Cardiac muscle cell (in vitro differentiated cells and primary cell): ENCODE data around the gene ALK. TPM values are rescaled to one million over a fixed set of nuclear protein-coding genes. Genes with fewer than 3 reads are reported as not detected.

Source experiments
- DNase-seq, 2 donors: peaks; one replicate each; pipeline versions ENCODE4 v3.0.0 to v3.0.0-alpha.2; 2010 to 2017; ENCODE audit warnings: low read depth in 1 of 2, low spot score in 1 of 2
- H3K27ac ChIP-seq: fragments of 200-600 bp; sonication (generic); 2 replicates; pipeline ENCODE4 v1.5.1; 2016
- H3K27me3 ChIP-seq: fragments of 200-600 bp; sonication (generic); 2 replicates; pipeline ENCODE4 v1.6.0; 2016; ENCODE audit warnings: control low read depth
- H3K36me3 ChIP-seq: fragments of 200-600 bp; sonication (generic); 2 replicates; pipeline ENCODE4 v1.5.1; 2016; ENCODE audit warnings: control low read depth
- H3K4me1 ChIP-seq: fragments of 200-600 bp; sonication (generic); 2 replicates; pipeline ENCODE4 v1.8.1; 2017; ENCODE audit warnings: low read depth, mild to moderate bottlenecking, mixed run types
- H3K4me3 ChIP-seq: fragments of 200-600 bp; sonication (generic); 2 replicates; pipeline ENCODE4 v1.5.1; 2016; ENCODE audit warnings: mild to moderate bottlenecking
- H3K9me3 ChIP-seq: fragments of 200-600 bp; sonication (generic); 2 replicates; pipeline ENCODE4 v1.5.1; 2017; ENCODE audit warnings: low read depth, mild to moderate bottlenecking, control low read depth
- polyA plus RNA-seq: library from polyadenylated mRNA; unstranded; fragments of >200 nt; fragmentation: Nextera tagmentation; extraction: Ambion mirVana; gene quantifications from 2 replicates; pipeline ENCODE4 v1.2.1, GENCODE V29; 2016
- total RNA-seq: library from RNA; depleted of rRNA; stranded (reverse); fragments of >200 nt; gene quantifications from 2 replicates; pipeline ENCODE4 v1.2.3, GENCODE V29; 2016
- TF ChIP-seq, protein P1 (sequence below): IDR thresholded peaks from 2 replicates; pipeline ENCODE4 v1.5.1; 2012; ENCODE audit warnings: low read depth, mild to moderate bottlenecking, low read length

The ALK gene
- total and polyA plus RNA-seq, 2 experiments from 2014 or later: 1.8 to 4.3 TPM

GRCh38 chr2:29601872-29602271 is 319.5 kb downstream of the ALK start:
- peaks cover 9% of the 10 kb centered on the region for H3K4me1 ChIP-seq
- H3K4me3 ChIP-seq: no peak overlapping the region
- H3K27ac ChIP-seq: no peak overlapping the region
- DNase-seq: no peak
- TF ChIP-seq, protein P1, sequence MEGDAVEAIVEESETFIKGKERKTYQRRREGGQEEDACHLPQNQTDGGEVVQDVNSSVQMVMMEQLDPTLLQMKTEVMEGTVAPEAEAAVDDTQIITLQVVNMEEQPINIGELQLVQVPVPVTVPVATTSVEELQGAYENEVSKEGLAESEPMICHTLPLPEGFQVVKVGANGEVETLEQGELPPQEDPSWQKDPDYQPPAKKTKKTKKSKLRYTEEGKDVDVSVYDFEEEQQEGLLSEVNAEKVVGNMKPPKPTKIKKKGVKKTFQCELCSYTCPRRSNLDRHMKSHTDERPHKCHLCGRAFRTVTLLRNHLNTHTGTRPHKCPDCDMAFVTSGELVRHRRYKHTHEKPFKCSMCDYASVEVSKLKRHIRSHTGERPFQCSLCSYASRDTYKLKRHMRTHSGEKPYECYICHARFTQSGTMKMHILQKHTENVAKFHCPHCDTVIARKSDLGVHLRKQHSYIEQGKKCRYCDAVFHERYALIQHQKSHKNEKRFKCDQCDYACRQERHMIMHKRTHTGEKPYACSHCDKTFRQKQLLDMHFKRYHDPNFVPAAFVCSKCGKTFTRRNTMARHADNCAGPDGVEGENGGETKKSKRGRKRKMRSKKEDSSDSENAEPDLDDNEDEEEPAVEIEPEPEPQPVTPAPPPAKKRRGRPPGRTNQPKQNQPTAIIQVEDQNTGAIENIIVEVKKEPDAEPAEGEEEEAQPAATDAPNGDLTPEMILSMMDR: no peak
- no peaks in the 10 kb centered on the region for H3K9me3 ChIP-seq
- no peaks in the 10 kb centered on the region for H3K36me3 ChIP-seq
- H3K27me3 ChIP-seq: no peaks in the 10 kb centered on the region

DNA sequence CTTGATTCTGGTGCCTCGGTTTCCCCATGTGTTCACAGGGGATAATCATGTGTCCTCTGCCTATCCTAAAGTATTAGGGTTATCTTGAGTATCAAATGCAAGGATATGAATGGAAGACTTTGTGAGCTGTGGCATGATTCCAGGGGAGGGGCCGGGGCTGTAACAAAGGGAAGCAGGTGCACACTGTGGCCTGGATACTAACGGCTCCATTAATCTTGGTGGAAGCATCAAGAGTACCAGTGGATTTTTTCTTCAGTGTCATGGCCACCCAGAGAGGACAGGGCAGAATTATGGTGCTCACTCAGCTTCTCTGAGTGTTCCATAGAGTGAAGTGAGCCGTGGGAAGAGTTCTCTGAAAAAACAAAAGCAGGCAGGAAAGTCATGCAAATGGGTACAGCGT is 320.1 kb downstream of the ALK start:
- TF ChIP-seq, protein P1: no peak
- Histone ChIP-seq H3K4me3 (no peak overlapping the region), H3K9me3 (no peaks in the 10 kb centered on the region), H3K36me3 (no peaks in the 10 kb centered on the region), H3K4me1 (peaks cover 14% of the 10 kb centered on the region), H3K27me3 (no peaks in the 10 kb centered on the region), H3K27ac (no peak overlapping the region)
- no peak for DNase-seq

GRCh38 chr2:29599946-29600345 is 321.4 kb downstream of the ALK start:
- Histone ChIP-seq H3K27me3 (no peaks in the 10 kb centered on the region), H3K4me1 (peaks cover 23% of the 10 kb centered on the region), H3K27ac (no peak overlapping the region), H3K9me3 (no peaks in the 10 kb centered on the region), H3K4me3 (no peak overlapping the region), H3K36me3 (no peaks in the 10 kb centered on the region)
- DNase-seq: peak in 1 of 2 donors; percentile 2
- TF ChIP-seq, protein P1: no peak

GRCh38 chr2:29598978-29599377 is 322.4 kb downstream of the ALK start:
- Histone ChIP-seq H3K9me3 (no peaks in the 10 kb centered on the region), H3K36me3 (no peaks in the 10 kb centered on the region), H3K27ac (no peak overlapping the region), H3K4me1 (peaks cover 23% of the 10 kb centered on the region), H3K27me3 (no peaks in the 10 kb centered on the region), H3K4me3 (no peak overlapping the region)
- TF ChIP-seq, protein P1: no peak
- no peak for DNase-seq

DNA sequence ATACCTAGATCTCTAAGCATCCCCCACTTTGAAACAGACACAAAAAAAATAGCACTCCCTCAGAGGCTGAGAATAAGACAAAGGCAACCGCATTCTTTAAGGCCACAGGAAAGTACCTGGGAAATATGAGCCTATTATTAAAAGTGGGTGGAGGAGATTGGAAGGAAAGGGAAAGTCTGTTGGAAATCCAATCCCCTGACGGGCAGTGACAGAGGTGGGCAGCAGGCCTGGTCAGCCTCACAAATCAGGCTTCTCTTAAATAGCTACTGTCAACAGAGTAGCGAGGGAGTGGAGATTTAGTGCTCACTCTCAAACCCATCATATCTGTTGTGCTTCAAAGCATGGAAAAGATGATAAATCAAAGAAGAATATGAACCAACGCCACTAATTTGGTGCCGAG is 324.4 kb downstream of the ALK start:
- no peak overlapping the region for H3K27ac ChIP-seq
- no peaks in the 10 kb centered on the region for H3K9me3 ChIP-seq
- TF ChIP-seq, protein P1: no peak
- DNase-seq: peak in 1 of 2 donors; percentile 72
- H3K36me3 ChIP-seq: no peaks in the 10 kb centered on the region
- no peak overlapping the region for H3K4me3 ChIP-seq
- no peaks in the 10 kb centered on the region for H3K27me3 ChIP-seq
- H3K4me1 ChIP-seq: peaks cover 23% of the 10 kb centered on the region

DNA sequence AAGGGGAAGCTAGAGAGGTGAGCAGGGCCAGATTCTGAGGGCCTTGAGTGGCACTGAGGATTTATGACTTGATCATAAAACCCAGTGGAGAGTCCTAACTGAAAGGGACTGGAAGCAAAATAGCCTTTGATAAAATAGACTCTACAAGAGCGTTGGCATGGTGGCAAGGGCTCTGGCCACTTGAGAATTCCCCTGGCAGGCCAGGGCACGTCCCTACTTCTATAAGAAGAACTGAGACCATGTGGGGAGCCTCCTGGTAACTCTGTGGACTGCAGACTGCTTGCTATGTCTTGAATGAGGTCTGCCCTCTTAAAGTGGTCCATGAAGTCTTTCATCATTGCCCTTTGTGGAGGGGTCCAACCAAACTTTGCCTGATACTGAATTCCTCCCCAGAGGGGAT is 324.8 kb downstream of the ALK start:
- H3K27ac ChIP-seq: no peak overlapping the region
- no peak for DNase-seq

More for the DNA sequence above, 324.8 kb downstream of the ALK start:
- H3K4me1 ChIP-seq: peaks cover 23% of the 10 kb centered on the region
- no peak overlapping the region for H3K4me3 ChIP-seq
- no peaks in the 10 kb centered on the region for H3K9me3 ChIP-seq
- TF ChIP-seq, protein P1: no peak
- H3K36me3 ChIP-seq: no peaks in the 10 kb centered on the region
- H3K27me3 ChIP-seq: no peaks in the 10 kb centered on the region
